ENCODE data around the gene PIGN.
"Not testable (repeated sequence)": the region's sequence is repeated elsewhere in the genome, so short reads cannot be mapped to it uniquely, and the experiment has no call there.

PIGN gene

DNA sequence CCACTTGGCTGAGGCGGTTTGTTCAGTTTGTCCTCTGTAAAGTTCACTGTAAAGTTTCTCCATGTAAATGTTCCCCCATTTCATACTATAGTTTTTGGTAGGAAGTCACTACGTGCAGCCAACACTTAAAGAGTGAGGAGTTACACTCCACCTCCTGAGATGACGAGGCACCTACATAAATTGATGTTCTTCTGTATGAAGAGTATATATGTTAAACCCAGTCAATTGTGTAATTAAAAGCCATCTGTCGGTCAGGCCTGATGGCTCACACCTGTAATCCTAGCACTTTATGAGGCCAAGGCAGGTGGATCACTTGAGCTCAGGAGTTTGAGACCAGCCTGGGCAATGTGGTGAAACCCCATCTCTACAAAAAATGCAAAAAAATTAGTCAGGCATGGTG, 7.6 kb downstream of the PIGN start:
- no peak overlapping the region for H3K4me3 ChIP-seq (ENCODE audit: low read length)
- DNase-seq (ENCODE audit: low read depth): no peak

DNA sequence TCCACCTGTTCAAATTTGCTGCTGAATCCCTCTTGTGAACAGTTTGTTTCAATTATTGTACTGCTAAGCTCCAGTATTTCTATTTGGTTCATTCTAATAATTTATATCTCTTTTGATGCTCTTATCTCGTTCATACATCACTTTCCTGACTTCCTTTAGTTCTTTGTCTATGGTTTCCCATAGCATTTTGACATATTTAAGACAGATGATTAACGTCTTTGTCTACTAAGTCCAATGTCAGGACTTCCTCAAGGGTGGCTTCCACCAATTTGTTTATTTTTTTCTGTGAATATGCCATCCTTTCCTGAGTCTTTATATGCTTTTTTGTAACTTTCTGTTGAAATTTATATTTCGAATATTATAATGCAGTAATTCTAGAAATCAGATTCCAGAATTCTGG, 9.6 kb downstream of the PIGN start:
- H3K4me3 ChIP-seq (ENCODE audit: low read length): no peak overlapping the region
- TF ChIP-seq, protein P1, sequence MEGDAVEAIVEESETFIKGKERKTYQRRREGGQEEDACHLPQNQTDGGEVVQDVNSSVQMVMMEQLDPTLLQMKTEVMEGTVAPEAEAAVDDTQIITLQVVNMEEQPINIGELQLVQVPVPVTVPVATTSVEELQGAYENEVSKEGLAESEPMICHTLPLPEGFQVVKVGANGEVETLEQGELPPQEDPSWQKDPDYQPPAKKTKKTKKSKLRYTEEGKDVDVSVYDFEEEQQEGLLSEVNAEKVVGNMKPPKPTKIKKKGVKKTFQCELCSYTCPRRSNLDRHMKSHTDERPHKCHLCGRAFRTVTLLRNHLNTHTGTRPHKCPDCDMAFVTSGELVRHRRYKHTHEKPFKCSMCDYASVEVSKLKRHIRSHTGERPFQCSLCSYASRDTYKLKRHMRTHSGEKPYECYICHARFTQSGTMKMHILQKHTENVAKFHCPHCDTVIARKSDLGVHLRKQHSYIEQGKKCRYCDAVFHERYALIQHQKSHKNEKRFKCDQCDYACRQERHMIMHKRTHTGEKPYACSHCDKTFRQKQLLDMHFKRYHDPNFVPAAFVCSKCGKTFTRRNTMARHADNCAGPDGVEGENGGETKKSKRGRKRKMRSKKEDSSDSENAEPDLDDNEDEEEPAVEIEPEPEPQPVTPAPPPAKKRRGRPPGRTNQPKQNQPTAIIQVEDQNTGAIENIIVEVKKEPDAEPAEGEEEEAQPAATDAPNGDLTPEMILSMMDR (conservative IDR thresholded peaks at IDR 0.05; ENCODE audit: low read length): no peak
- DNase-seq (ENCODE audit: low read depth): no peak

More for the DNA sequence above, 7.6 kb downstream of the PIGN start:
- TF ChIP-seq, protein P1 (conservative IDR thresholded peaks at IDR 0.05; ENCODE audit: low read length): no peak

DNA sequence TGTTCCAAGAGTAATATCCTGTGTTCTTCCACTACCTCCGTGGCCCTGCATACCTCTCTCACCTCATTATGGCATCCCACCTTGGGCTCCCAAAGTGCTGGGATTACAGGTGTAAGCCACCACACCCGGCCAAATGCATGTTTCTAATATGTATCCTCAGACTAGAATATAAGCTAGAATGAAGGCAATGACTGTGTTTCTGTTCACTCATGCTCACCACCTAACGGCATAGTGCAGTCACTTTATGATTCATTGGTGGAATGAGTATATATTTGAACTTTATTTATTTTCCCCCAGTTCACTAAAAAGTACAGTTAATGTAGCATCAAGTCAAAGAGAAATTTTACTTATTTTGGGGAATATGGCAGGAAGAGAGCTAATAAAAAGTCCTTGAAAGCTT, 11.3 kb downstream of the PIGN start:
- no peak for DNase-seq (ENCODE audit: low read depth)
- no peak overlapping the region for H3K4me3 ChIP-seq (ENCODE audit: low read length)
- TF ChIP-seq, protein P1 (conservative IDR thresholded peaks at IDR 0.05; ENCODE audit: low read length): no peak

DNA sequence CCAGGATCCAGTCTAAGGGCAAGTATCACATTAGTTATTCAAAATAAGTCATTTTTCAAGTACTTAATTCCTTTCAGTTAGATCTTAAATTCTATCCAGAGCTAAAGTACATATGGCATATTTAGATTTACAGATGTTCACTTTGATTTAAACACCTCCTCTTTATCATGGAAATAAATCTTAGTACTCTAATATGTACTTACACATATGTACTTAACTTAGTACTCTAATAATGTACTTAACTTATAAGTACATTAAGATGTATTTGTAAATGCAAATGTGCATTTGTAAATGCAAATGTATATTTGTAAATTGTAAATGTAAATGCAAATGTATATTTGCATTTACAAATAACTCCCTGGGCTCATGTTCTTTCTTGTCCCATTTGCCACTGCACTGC, 14.6 kb downstream of the PIGN start:
- no peak for DNase-seq (ENCODE audit: low read depth)
- TF ChIP-seq, protein P1 (conservative IDR thresholded peaks at IDR 0.05; ENCODE audit: low read length): no peak

DNA sequence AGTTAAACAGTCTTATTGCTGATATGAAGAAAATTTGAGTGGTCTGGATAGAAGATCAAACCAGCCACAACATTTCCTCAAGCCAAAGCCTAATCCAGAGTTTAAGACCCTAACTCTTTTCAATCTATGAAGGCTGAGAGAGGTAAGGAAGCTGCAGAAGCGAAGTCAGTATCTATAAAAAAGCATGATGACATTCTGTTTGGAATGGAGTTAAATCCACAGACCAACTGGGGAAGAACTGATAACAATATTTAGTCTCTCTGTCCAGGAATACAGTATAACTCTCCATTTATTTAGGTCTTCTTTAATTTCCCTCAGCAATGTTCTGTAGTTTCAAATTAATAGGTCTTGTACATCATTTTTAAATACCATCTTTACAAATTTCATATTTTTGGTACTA, 16.0 kb downstream of the PIGN start:
- TF ChIP-seq, protein P1 (conservative IDR thresholded peaks at IDR 0.05; ENCODE audit: low read length): no peak
- no peak overlapping the region for H3K4me3 ChIP-seq (ENCODE audit: low read length)
- no peak for DNase-seq (ENCODE audit: low read depth)

More for the DNA sequence above, 14.6 kb downstream of the PIGN start:
- no peak overlapping the region for H3K4me3 ChIP-seq (ENCODE audit: low read length)

DNA sequence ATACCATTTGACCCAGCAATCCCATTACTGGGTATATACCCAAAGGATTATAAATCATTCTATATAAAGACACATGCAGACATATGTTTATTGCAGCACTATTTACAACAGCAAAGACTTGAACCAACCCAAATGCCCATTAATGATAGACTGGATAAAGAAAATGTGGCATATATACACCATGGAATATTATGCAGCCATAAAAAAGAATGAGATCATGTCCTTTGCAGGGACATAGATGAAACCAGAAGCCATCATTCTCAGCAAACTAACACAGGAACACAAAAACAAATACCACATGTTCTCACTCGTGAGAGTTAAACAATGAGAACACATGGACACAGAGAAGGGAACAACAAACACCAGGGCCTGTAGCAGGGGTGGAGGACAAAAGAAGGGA, 20.3 kb downstream of the PIGN start:
- not testable (repeated sequence) for H3K4me3 ChIP-seq (ENCODE audit: low read length); DNase-seq (ENCODE audit: low read depth)

DNA sequence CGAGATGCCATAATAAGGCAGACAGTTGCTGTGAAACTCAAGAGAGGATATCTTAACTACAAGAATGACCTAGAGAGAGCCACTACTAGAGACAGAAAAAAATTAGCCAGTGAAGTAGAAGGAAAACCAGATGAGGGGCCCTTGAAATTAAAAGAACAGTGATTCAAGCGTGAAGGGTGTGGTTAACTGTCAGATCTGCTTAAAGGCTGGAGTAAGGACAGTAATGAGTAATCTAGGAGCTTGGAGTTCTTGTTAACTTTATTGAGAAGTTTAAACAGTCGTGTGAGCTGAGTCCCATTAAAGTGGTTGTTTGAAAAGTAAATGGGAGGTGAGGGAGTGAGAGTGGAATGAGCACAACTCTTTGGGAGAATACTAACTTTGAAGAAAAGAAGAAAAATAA, 21.3 kb downstream of the PIGN start:
- no peak for DNase-seq (ENCODE audit: low read depth)
- H3K4me3 ChIP-seq (ENCODE audit: low read length): no peak overlapping the region
- TF ChIP-seq, protein P1 (conservative IDR thresholded peaks at IDR 0.05; ENCODE audit: low read length): no peak

Measured in AG10803 (cell line).